ENCODE measurements around the gene CD109. TPM values are rescaled to one million over a fixed set of nuclear protein-coding genes. Genes with fewer than 3 reads are reported as not detected.
A peak's percentile ranks its signal among the peaks of the same experiment; 100 is the strongest.
"Not testable (repeated sequence)": the region's sequence is repeated elsewhere in the genome, so short reads cannot be mapped to it uniquely, and the experiment has no call there.

The CD109 gene
- total RNA-seq, 1 donor from 2014 or later = 23.6 TPM

DNA sequence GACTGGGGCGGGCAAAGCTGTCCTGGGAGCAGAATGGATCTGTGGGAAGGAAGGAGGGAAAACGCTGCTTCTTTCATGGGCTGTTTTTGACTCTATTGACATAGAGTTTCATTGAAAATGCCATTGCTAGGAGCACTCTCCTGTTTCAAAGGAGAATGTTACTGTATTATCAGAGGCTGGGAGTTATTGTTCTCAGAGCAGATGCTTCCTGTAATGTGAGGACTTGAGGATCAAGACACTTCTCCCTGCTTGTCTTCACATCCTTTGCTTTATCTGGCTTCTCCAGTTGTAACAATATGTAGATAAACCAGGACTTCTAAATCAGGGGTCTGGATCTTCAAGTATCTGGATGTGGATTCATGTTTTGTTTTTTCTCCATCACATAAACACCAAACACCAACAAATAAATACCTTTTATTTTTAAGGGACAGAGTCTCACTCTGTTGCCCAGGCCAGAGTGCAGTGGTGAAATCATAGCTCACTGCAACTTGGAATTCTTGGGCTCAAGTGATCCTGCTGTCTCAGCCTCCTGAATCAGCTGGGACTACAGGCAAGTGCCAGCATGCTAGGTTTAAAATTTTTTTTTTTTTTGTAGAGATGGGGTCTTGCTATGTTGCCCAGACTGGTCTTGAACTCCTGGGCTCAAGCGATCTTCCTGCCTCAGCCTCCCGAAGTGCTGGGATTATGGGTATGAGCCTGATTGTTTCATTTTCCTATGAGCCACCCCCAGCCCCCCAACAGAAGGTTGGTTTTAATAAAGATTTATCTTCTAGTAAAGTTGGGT is 3.9 kb downstream of the CD109 start:
- Mint-ChIP-seq H3K27me3 (no peaks in the 10 kb centered on the region), H3K9me3 (no peaks in the 10 kb centered on the region), H3K27ac (no peak overlapping the region), H3K36me3 (ENCODE audit: low read depth) (peaks cover 61% of the 10 kb centered on the region), H3K4me3 (no peak overlapping the region), H3K4me1 (peaks cover 54% of the 10 kb centered on the region)
- no peak for DNase-seq
- intact Hi-C loops (cut with micrococcal nuclease) = no loop called here

DNA sequence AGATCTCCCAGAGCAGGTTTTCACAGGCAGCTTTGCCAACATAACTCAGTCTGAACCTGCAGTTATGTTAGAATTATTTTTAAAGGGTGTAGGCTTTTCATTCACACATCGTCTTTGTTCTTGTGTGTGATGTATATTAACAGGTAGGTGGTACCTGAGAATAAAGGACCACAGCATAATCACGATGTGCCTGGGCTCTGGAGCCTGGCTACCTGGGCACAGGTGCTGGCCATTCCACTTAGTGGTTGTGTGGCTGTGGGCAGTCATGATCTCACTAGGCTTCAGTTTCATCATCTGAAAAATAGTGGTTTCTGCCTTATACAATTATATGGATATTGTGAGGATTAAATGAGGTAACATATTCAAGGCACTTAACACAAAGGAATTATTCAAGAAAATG is 6.4 kb downstream of the CD109 start:
- Mint-ChIP-seq H3K27ac (peak overlapping the region; percentile 29), H3K4me3 (no peak overlapping the region), H3K27me3 (no peaks in the 10 kb centered on the region)

DNA sequence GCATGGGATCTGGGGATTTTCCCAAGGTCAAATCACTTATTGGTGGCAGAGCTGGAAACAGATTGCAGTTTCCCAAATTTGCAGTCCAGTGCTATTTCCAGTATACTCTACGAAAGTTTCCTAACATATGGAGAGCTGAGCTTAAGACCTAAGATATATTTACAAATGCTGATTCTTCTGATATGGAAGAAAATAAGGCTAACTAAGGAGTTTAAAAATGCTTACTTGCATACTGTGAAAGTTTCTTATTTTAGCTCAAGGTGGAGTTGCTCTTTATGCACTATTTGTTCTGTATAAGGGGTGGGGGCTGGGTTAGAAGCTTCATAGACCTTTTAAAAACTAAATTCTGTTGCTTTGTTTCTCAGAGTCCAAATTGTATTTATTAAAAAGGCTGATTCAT is 7.5 kb downstream of the CD109 start:
- Mint-ChIP-seq H3K36me3 (ENCODE audit: low read depth) (peaks cover 53% of the 10 kb centered on the region), H3K27me3 (no peaks in the 10 kb centered on the region), H3K4me1 (peaks cover 33% of the 10 kb centered on the region), H3K27ac (no peak overlapping the region), H3K9me3 (no peaks in the 10 kb centered on the region), H3K4me3 (no peak overlapping the region)
- intact Hi-C loops (cut with micrococcal nuclease) = no loop called here
- DNase-seq = no peak

More for the DNA sequence above, 6.4 kb downstream of the CD109 start:
- Mint-ChIP-seq H3K4me1 (peaks cover 40% of the 10 kb centered on the region), H3K9me3 (no peaks in the 10 kb centered on the region), H3K36me3 (ENCODE audit: low read depth) (peaks cover 56% of the 10 kb centered on the region)
- DNase-seq = no peak
- intact Hi-C loops (cut with micrococcal nuclease) = no loop called here

DNA sequence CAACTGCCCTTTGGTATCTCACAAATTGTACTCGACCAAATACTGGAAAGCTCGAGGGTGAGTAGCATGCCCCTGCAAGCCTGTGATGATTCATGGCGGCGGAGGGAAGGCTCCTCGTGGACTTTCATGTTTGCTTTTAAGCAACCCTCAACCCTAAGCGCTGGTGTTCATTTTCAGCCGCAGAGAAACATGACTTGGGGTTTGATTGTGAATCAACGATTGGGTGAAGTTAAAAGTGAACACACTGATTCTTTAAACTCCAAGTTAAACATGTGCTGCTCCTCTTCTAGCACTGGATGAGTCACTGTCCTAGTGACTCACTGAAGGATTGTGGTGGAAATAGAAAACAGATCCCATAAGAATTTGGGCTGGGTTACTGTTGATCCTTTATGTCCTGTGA is 8.3 kb downstream of the CD109 start:
- Mint-ChIP-seq H3K4me1 (peaks cover 28% of the 10 kb centered on the region), H3K27me3 (no peaks in the 10 kb centered on the region), H3K9me3 (no peaks in the 10 kb centered on the region), H3K36me3 (ENCODE audit: low read depth) (peaks cover 53% of the 10 kb centered on the region), H3K27ac (peak overlapping the region; percentile 82), H3K4me3 (peak overlapping the region; percentile 49)
- no peak for DNase-seq
- intact Hi-C loops (cut with micrococcal nuclease) = loop anchor here (1.0 kb wide), 1 partner anchor 9 kb away; no protein-coding TSS in a partner anchor

DNA sequence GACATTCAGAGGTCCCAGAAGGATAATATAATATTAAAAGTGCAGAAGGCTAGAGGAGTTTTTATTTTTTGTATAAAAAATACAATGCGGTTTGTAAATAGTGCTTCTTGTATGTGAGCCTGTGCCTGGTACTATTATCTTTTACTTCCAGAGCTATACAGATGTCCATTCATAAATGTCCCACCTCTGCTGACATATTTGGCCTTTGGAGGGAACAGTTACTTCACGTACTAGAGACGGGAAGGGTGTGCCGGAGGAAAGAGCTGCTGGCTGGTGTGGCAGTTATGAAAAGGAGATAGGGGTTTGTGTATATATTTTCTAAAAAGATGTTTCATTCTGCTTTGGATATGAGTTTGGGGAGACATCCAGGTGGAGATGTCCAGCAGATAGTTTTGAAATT is 8.8 kb downstream of the CD109 start:
- H3K4me3 Mint-ChIP-seq = no peak overlapping the region
- peaks cover 24% of the 10 kb centered on the region for H3K4me1 Mint-ChIP-seq
- intact Hi-C loops (cut with micrococcal nuclease) = loop anchor here (1.0 kb wide), 1 partner anchor 9 kb away; no protein-coding TSS in a partner anchor
- peaks cover 52% of the 10 kb centered on the region for H3K36me3 Mint-ChIP-seq (ENCODE audit: low read depth)
- no peak for DNase-seq
- H3K9me3 Mint-ChIP-seq = no peaks in the 10 kb centered on the region
- H3K27me3 Mint-ChIP-seq = no peaks in the 10 kb centered on the region
- peak overlapping the region; percentile 82 for H3K27ac Mint-ChIP-seq

DNA sequence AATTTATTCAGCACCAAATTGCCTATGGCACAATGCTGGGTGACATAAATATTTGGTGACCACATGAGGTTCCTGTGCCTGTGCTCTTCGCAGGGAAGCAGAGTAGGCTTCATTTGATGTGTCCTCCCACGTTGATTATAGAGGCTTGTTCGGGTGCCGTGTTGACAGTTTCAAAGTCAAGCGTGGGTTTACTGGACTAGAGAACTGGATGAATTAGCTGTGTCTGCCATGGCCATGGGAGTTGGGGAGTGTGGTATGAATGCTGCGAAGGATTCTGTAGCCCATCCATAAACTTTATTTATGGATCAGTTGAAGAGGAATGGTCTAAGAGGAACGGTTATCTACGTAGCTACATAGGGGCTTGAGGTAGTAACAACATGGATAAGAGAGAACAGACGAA is 11.0 kb downstream of the CD109 start:
- no peak for DNase-seq
- Mint-ChIP-seq H3K4me3 (no peak overlapping the region), H3K27ac (no peak overlapping the region), H3K36me3 (ENCODE audit: low read depth) (peaks cover 48% of the 10 kb centered on the region), H3K4me1 (peaks cover 14% of the 10 kb centered on the region), H3K9me3 (no peaks in the 10 kb centered on the region), H3K27me3 (no peaks in the 10 kb centered on the region)
- intact Hi-C loops (cut with micrococcal nuclease) = no loop called here

DNA sequence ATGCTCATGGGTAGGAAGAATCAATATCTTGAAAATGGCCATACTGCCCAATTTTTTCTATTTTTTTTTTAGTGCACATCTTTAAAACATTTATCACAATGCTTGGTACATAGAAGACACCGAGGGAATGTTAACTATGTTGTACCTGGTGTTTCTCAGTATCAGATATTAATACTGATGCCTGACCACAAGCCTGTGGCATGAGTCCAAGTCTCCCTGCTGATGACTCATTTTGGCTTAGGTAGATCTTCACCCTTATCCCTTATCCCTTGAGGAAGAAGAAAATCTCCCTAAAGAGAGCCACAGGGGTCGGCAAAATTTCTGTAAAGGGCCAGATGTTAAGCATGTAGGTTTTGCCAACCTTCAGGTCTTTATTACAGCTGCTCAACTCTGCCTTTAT is 14.5 kb downstream of the CD109 start:
- Mint-ChIP-seq H3K36me3 (ENCODE audit: low read depth) (peaks cover 39% of the 10 kb centered on the region), H3K9me3 (no peaks in the 10 kb centered on the region), H3K4me3 (no peak overlapping the region), H3K27ac (no peak overlapping the region), H3K4me1 (peaks cover 22% of the 10 kb centered on the region), H3K27me3 (no peaks in the 10 kb centered on the region)
- no peak for DNase-seq
- intact Hi-C loops (cut with micrococcal nuclease) = no loop called here

DNA sequence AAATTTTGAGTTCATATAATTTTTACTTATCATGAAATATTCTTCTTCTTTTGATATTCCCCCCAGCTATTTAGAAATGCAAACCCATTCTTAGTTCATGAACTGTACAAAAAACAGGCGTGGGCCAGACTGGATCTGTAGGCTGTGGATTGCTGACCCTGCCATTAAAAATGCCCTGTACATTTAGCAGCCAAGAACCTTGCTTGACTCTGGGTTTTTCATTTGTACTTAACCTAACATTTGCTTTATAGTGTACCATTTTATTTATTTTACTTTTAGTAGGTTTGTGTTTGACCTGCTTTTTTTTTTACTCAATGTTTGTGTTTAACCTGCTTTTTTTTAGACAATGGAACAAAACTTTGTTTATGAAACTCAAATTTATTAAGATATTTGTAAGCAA is 14.9 kb downstream of the CD109 start:
- H3K4me3 Mint-ChIP-seq = no peak overlapping the region
- H3K27me3 Mint-ChIP-seq = no peaks in the 10 kb centered on the region
- DNase-seq = no peak
- intact Hi-C loops (cut with micrococcal nuclease) = no loop called here
- no peaks in the 10 kb centered on the region for H3K9me3 Mint-ChIP-seq
- H3K27ac Mint-ChIP-seq = no peak overlapping the region
- peaks cover 22% of the 10 kb centered on the region for H3K4me1 Mint-ChIP-seq
- peaks cover 39% of the 10 kb centered on the region for H3K36me3 Mint-ChIP-seq (ENCODE audit: low read depth)

DNA sequence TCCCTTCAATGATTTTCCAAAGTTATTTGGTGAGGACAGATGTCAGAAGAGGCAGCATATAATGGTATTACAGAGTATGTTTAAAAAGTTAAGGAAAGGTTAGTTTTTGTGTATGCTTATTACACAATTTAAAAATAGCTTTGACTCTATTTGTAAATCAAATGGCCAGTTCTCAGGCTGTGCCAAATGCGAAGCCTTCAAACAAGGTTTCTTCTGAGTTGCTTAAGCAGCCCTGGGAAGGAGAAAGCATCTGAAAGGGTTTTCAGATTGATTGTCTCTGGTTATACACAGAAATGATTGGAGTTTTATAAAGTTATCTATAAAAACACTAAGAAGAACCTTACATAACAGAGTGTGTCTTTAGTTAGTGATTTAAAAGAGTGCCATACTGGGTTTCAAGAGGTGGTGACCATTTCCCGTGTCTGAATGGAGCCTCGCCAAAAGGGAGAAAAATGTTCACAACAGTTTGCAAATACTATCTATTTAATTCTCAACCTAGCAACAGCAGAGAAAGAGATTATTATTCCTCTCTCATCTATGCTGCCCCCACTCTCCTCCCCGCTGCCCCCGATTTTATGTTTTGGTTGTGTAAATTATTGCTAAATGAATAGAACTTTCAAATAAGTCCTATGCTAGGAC is 16.7 kb downstream of the CD109 start:
- Mint-ChIP-seq H3K4me3 (no peak overlapping the region), H3K27ac (no peak overlapping the region), H3K4me1 (peaks cover 28% of the 10 kb centered on the region)

DNA sequence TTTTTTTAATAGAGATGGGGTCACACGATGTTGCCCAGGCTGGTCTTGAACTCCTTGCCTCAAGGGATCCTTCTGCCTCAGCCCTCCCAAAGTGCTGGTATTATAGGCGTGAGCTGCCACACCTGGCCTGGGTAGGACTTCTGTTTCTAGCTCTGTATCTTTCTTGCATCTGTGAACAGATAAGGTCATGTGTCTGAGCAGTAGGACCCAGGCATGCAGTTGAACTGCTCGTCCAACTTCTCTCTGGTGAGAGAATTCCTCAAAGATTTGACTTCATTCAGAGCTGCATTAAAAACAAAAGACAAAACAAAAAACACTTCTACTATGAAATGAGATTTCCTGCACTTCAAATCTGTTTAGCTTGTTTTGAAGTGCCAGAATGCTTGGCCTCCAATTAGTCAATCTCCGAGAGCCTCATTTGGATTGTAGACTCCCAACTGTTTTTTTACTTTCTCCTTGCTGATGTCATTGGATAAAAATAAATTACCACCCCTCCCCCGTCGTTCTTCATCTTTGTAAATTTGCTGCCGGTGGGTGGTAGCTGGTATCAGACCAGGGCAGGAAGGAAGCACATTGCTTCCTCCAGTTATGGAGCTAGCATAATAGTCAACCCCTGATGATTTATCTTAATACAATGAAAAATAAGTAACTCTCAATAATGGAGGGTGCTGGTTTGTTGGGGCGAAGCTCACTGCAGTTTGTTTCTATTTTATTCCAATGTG is 17.6 kb downstream of the CD109 start:
- H3K27ac Mint-ChIP-seq = no peak overlapping the region
- peak overlapping the region; percentile 15 for H3K4me3 Mint-ChIP-seq
- peaks cover 49% of the 10 kb centered on the region for H3K36me3 Mint-ChIP-seq (ENCODE audit: low read depth)

More for the DNA sequence above, 16.7 kb downstream of the CD109 start:
- H3K36me3 Mint-ChIP-seq (ENCODE audit: low read depth) = peaks cover 50% of the 10 kb centered on the region
- intact Hi-C loops (cut with micrococcal nuclease) = no loop called here
- no peaks in the 10 kb centered on the region for H3K27me3 Mint-ChIP-seq
- H3K9me3 Mint-ChIP-seq = no peaks in the 10 kb centered on the region
- DNase-seq = no peak

DNA sequence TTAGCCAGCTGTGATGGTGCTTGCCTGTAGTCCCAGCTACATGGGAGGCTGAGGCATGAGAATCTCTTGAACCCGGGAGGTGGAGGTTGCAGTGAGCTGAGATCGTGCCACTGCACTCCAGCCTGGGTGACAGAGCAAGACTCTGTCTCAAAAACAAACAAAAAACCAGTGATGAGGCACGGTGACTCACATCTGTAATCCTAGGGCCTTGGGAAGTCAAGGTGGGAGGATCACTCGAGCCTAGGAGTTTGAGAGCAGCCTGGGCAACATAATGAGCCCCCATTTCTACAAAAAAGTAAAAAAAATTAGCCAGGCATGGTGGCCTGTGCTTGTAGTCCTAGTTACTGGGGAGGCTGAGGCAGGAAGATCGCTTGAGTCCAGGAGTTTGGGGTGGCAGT is 19.1 kb downstream of the CD109 start:
- intact Hi-C loops (cut with micrococcal nuclease); H3K9me3 Mint-ChIP-seq; H3K4me3 Mint-ChIP-seq; H3K27me3 Mint-ChIP-seq; H3K27ac Mint-ChIP-seq: not testable (repeated sequence)
- Mint-ChIP-seq H3K4me1 (peaks cover 38% of the 10 kb centered on the region), H3K36me3 (ENCODE audit: low read depth) (peaks cover 44% of the 10 kb centered on the region)
- DNase-seq = peak; percentile 50

More for the DNA sequence above, 17.6 kb downstream of the CD109 start:
- Mint-ChIP-seq H3K9me3 (no peaks in the 10 kb centered on the region), H3K27me3 (no peaks in the 10 kb centered on the region), H3K4me1 (peaks cover 32% of the 10 kb centered on the region)
- peak; percentile 54 for DNase-seq
- intact Hi-C loops (cut with micrococcal nuclease) = no loop called here

DNA sequence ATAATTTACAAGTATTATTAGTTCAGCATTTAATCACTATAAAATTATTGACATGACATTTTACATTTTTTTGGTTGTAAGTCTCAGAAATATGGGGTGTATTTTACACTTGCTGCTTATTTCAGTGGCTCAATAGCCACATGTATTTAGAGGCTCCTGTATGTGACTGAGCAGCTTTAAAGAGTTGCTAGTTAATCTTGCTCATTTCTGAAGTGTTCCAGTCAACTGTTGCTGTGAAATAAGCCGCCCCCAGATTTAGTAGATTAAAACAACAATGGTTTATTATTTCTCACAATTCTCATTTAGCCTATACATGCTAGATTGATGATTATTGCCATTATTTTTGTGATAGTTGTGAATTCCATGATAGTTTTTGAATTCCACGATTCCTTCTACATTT is 23.0 kb downstream of the CD109 start:
- intact Hi-C loops (cut with micrococcal nuclease) = no loop called here
- H3K27me3 Mint-ChIP-seq = no peaks in the 10 kb centered on the region
- no peaks in the 10 kb centered on the region for H3K9me3 Mint-ChIP-seq
- peaks cover 42% of the 10 kb centered on the region for H3K4me1 Mint-ChIP-seq
- H3K27ac Mint-ChIP-seq = no peak overlapping the region
- no peak overlapping the region for H3K4me3 Mint-ChIP-seq
- peaks cover 45% of the 10 kb centered on the region for H3K36me3 Mint-ChIP-seq (ENCODE audit: low read depth)
- no peak for DNase-seq

DNA sequence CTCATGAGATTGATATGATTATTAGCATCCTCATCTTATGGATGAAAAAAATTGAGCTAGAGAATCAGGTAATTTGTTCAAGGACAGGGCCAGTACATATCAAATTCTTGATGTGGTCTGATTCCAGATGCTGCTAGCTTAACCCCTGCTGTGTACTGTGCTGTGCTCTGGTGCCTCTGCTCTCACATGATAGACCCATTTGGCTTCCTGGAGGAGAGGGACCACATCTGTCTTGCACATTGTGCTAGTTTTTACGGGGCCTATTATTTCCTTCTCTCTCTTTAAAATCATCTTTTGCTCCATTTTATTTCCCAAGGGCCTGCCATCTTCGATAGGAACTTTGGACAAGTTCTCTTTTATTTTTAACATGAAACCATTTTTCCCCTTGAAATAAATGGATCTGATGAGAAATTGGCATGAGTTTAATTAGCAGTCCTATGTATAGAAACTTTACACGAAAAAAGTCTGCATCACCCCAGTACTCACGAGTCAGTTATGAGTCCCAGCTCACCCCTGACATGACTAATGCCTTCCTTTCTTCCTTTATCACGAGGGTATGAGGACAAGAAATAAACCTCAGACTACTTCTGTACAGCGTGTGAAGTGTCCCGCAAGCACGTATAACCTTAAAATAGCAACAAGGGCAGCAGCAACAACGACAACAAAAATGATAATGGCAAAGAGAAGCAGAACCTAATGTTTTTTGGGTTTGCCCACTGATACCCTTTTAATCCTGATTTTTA is 26.5 kb downstream of the CD109 start:
- intact Hi-C loops (cut with micrococcal nuclease) = loop anchor here (1.0 to 10.0 kb wide), 2 partner anchors 27 to 268 kb away; partner anchors contain the start of gene CGAS
- H3K9me3 Mint-ChIP-seq = no peaks in the 10 kb centered on the region
- peak; percentile 75 for DNase-seq
- peak overlapping the region; percentile 87 for H3K27ac Mint-ChIP-seq
- H3K4me1 Mint-ChIP-seq = peaks cover 39% of the 10 kb centered on the region
- H3K27me3 Mint-ChIP-seq = no peaks in the 10 kb centered on the region
- peaks cover 35% of the 10 kb centered on the region for H3K36me3 Mint-ChIP-seq (ENCODE audit: low read depth)
- peak overlapping the region; percentile 68 for H3K4me3 Mint-ChIP-seq

Data from activated CD4-positive, alpha-beta T cell treated with anti-CD3 and anti-CD28 coated beads, Interleukin-2, amount 10 ng/mL, durations not matched to agents 24 days and 14 days (primary cell).